ENCODE data around the gene IFITM2.

GRCh38 chr11:332651-333480, 25.2 kb downstream of the IFITM2 start:
- TF ChIP-seq, protein P1, sequence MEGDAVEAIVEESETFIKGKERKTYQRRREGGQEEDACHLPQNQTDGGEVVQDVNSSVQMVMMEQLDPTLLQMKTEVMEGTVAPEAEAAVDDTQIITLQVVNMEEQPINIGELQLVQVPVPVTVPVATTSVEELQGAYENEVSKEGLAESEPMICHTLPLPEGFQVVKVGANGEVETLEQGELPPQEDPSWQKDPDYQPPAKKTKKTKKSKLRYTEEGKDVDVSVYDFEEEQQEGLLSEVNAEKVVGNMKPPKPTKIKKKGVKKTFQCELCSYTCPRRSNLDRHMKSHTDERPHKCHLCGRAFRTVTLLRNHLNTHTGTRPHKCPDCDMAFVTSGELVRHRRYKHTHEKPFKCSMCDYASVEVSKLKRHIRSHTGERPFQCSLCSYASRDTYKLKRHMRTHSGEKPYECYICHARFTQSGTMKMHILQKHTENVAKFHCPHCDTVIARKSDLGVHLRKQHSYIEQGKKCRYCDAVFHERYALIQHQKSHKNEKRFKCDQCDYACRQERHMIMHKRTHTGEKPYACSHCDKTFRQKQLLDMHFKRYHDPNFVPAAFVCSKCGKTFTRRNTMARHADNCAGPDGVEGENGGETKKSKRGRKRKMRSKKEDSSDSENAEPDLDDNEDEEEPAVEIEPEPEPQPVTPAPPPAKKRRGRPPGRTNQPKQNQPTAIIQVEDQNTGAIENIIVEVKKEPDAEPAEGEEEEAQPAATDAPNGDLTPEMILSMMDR (IDR thresholded peaks at IDR 0.05; ENCODE audit: low read depth, low read length, missing input control) = no peak
- TF ChIP-seq YY1 (IDR thresholded peaks at IDR 0.05) (no peak), MAX (IDR thresholded peaks at IDR 0.05) (no peak), TAF1 (conservative IDR thresholded peaks at IDR 0.05) (no peak), SP1 (IDR thresholded peaks at IDR 0.05) (no peak), RAD21 (IDR thresholded peaks at IDR 0.05) (no peak), REST (IDR thresholded peaks at IDR 0.05) (no peak), JUND (IDR thresholded peaks at IDR 0.05) (no peak), EGR1 (IDR thresholded peaks at IDR 0.05; ENCODE audit: low read depth in 2 of 2) (no peak), GABPA (IDR thresholded peaks at IDR 0.05 in 1 of 2, conservative IDR thresholded peaks at IDR 0.05 in 1 of 2) (no peak), ZBTB33 (IDR thresholded peaks at IDR 0.05) (no peak), RXRA (IDR thresholded peaks at IDR 0.05) (no peak)

Data from liver (tissue), 3 donors.